Mesendoderm (in vitro differentiated cells): ENCODE data around the gene RABL6.

Experiments
- DNase-seq: peaks from one replicate; pipeline ENCODE4 v3.0.0; 2013
- H2AK5ac ChIP-seq: 2 replicates; pipeline ENCODE4 v1.6.1; 2013; ENCODE audit warnings: low read length, inconsistent platforms
- H2BK120ac ChIP-seq: 2 replicates; pipeline ENCODE4 v1.6.1; 2013; ENCODE audit warnings: low read depth, mild to moderate bottlenecking, low read length, moderate library complexity, mixed read lengths
- H2BK15ac ChIP-seq: replicated peaks from 2 replicates; pipeline ENCODE4 v1.6.1; 2013; ENCODE audit warnings: low read depth, mild to moderate bottlenecking, moderate library complexity
- H2BK5ac ChIP-seq: 2 replicates; pipeline ENCODE4 v1.6.1; 2013; ENCODE audit warnings: low read length, inconsistent platforms
- H3K18ac ChIP-seq: 2 replicates; pipeline ENCODE4 v1.6.1; 2013; ENCODE audit warnings: mild to moderate bottlenecking, low read length, mixed read lengths
- H3K23ac ChIP-seq: one replicate; pipeline ENCODE4 v1.6.1; 2013; ENCODE audit warnings: low read length
- H3K27ac ChIP-seq: 2 replicates; pipeline ENCODE4 v1.5.1; 2013; ENCODE audit warnings: low read depth, mild to moderate bottlenecking, inconsistent platforms, low read length, moderate library complexity
- H3K27me3 ChIP-seq: 2 replicates; pipeline ENCODE4 v1.6.1; 2013; ENCODE audit warnings: low read length, control low read depth, mild to moderate bottlenecking, inconsistent platforms; ENCODE audit not compliant: insufficient read depth, poor library complexity
- H3K36me3 ChIP-seq: 2 replicates; pipeline ENCODE4 v1.6.1; 2013; ENCODE audit warnings: low read length, inconsistent platforms; ENCODE audit not compliant: control insufficient read depth, insufficient read depth
- H3K4ac ChIP-seq: one replicate; pipeline ENCODE4 v1.6.1; 2013; ENCODE audit warnings: low read depth, mild to moderate bottlenecking, low read length, moderate library complexity
- H3K4me1 ChIP-seq: 2 replicates; pipeline ENCODE4 v1.6.1; 2013; ENCODE audit warnings: low read depth, low read length, inconsistent platforms; ENCODE audit not compliant: control insufficient read depth
- H3K4me2 ChIP-seq: 2 replicates; pipeline ENCODE4 v1.6.1; 2013; ENCODE audit warnings: low read length
- H3K4me3 ChIP-seq: 2 replicates; pipeline ENCODE4 v1.5.1; 2013; ENCODE audit warnings: mild to moderate bottlenecking, low read length
- H3K56ac ChIP-seq: one replicate; pipeline ENCODE4 v1.6.1; 2013; ENCODE audit warnings: low read length
- H3K79me1 ChIP-seq: 2 replicates; pipeline ENCODE4 v1.6.1; 2013; ENCODE audit warnings: low read length, inconsistent platforms
- H3K79me2 ChIP-seq: 2 replicates; pipeline ENCODE4 v1.6.1; 2013; ENCODE audit warnings: mild to moderate bottlenecking, low read length; ENCODE audit not compliant: control insufficient read depth, insufficient read depth
- H3K9ac ChIP-seq: 2 replicates; pipeline ENCODE4 v1.6.1; 2013; ENCODE audit warnings: low read length, inconsistent platforms
- H4K5ac ChIP-seq: one replicate; pipeline ENCODE4 v1.6.1; 2013; ENCODE audit warnings: low read length
- H4K8ac ChIP-seq: one replicate; pipeline ENCODE4 v1.6.1; 2013; ENCODE audit warnings: low read depth, mild to moderate bottlenecking, control low read depth, low read length, moderate library complexity
- WGBS: extraction: QIAGEN DNeasy Blood & Tissue Kit; methylation state at CpG from one replicate; pipeline ENCODE4 v1.1.7; 2013; ENCODE audit warnings: low lambda C conversion rate, missing lambda C conversion rate; ENCODE audit not compliant: insufficient coverage; ENCODE audit errors: extremely low coverage; 5-methylcytosine and 5-hydroxymethylcytosine counted together

The RABL6 gene

DNA sequence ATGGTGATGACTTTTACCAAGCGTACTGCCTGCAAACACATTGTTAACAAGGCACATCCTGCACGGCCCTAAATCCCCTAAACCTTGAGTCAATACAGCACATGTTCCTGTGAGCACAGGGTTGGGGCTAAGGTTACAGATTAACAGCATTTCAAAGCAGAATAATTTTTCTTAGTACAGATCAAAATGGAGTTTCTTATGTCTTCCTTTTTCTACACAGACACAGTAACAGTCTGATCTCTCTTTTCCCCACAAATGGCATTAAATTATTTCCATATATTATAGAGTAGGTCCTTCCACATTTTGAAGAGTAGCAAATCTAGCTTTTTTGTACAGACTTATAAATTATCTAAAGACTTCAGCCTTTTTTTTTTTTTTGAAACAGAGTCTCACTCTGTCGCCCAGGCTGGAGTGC lies 18.2 kb upstream of the RABL6 start:
- H3K4me3 ChIP-seq: no peak overlapping the region
- no peaks in the 10 kb centered on the region for H3K79me2 ChIP-seq
- H2BK120ac ChIP-seq: no peak overlapping the region
- no peak overlapping the region for H2BK5ac ChIP-seq
- no peak overlapping the region for H4K5ac ChIP-seq
- H2BK15ac ChIP-seq: no peak overlapping the region
- peaks cover 2% of the 10 kb centered on the region for H3K79me1 ChIP-seq
- no peak overlapping the region for H3K4ac ChIP-seq
- H4K8ac ChIP-seq: no peak overlapping the region
- H3K27ac ChIP-seq: peak overlapping the region; percentile 8
- no peak overlapping the region for H2AK5ac ChIP-seq
- no peak overlapping the region for H3K9ac ChIP-seq
- no peaks in the 10 kb centered on the region for H3K4me1 ChIP-seq
- WGBS: no CpG with 5 or more reads among the region's 3 CpGs
- H3K27me3 ChIP-seq: no peaks in the 10 kb centered on the region
- no peak overlapping the region for H3K18ac ChIP-seq
- no peaks in the 10 kb centered on the region for H3K36me3 ChIP-seq
- DNase-seq: no peak
- peak overlapping the region; percentile 42 for H3K56ac ChIP-seq
- no peak overlapping the region for H3K4me2 ChIP-seq
- H3K23ac ChIP-seq: no peak overlapping the region

DNA sequence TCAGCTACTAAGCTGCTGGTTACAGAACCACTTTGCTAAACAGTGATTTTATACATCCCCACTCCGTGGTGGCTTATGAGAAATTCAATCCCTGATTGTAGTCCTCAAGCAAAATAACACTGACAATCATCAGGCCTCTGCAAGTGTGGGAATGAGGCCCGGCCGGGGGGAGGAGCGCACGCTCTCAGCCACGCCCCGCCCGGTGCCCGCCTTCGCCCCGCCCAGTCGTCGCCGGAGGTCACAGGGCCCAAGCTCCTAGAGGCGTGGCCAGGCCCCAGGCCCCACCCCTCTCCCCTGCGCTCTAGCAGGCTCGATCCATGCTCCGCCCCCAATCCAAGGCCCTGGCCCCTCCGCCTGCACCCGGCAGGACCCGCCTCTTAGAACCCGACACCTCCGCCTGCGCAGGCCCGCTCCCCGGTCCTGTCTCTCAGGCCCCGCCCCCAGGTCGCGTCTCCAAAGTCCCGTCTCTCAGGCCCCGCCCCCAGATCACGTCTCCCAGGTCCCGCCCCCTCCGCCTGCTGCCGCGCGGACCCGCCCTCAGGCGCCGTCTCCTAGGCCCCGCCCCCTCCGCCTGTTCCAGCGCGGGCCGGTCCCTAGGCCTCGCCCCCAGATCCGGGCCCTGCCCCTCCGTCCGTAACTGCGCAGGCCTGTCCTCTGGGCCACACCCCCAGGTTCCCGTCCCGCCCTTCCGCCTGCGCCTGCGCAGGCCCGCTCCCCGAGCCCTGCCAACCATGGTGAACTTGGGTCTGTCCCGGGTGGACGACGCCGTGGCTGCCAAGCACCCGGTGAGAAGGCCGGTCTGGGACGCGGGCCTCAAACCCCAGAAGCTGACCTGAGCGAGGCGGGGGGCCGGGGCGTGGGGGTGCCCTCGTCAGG lies 16.9 kb upstream of the RABL6 start, which contains the start of gene TMEM141:
TMEM141 (plus strand) TSS at position 705 of the 876 bp plus-strand sequence; CDS start at position 732, 27 bp downstream.
- peak within 1 kb of the TSS; percentile 47 for H3K4me2 ChIP-seq
- H3K4ac ChIP-seq: peak within 1 kb of the TSS; percentile 39
- no peak within 1 kb of the TSS for H4K8ac ChIP-seq
- no peaks in the 10 kb centered on the region for H3K79me2 ChIP-seq
- peak within 1 kb of the TSS; percentile 57 for H3K4me3 ChIP-seq
- peak within 1 kb of the TSS; percentile 77 for H3K9ac ChIP-seq
- H2AK5ac ChIP-seq: no peak within 1 kb of the TSS
- no peak within 1 kb of the TSS for H2BK5ac ChIP-seq
- H4K5ac ChIP-seq: no peak within 1 kb of the TSS
- H3K56ac ChIP-seq: peak within 1 kb of the TSS; percentile 88
- peak within 1 kb of the TSS; percentile 18 for H3K27ac ChIP-seq
- WGBS: no CpG with 5 or more reads among the region's 70 CpGs
- no peaks in the 10 kb centered on the region for H3K27me3 ChIP-seq
- peaks cover 2% of the 10 kb centered on the region for H3K79me1 ChIP-seq
- no peak within 1 kb of the TSS for H3K23ac ChIP-seq
- peak within 1 kb of the TSS; percentile 13 for H3K18ac ChIP-seq
- H2BK120ac ChIP-seq: no peak within 1 kb of the TSS
- H2BK15ac ChIP-seq: no peak within 1 kb of the TSS
- H3K36me3 ChIP-seq: no peaks in the 10 kb centered on the region
- no peaks in the 10 kb centered on the region for H3K4me1 ChIP-seq
- peak; percentile 99 for DNase-seq

- H3K18ac ChIP-seq: peak overlapping the region; percentile 13
- peak overlapping the region; percentile 18 for H3K27ac ChIP-seq
- H3K23ac ChIP-seq: no peak overlapping the region
- no peak overlapping the region for H2AK5ac ChIP-seq
- H3K4me2 ChIP-seq: peak overlapping the region; percentile 47
- peaks cover 2% of the 10 kb centered on the region for H3K79me1 ChIP-seq
- H3K4ac ChIP-seq: peak overlapping the region; percentile 39
- peak overlapping the region; percentile 88 for H3K56ac ChIP-seq
- DNase-seq: peak; percentile 86
- H3K79me2 ChIP-seq: no peaks in the 10 kb centered on the region
- no peaks in the 10 kb centered on the region for H3K36me3 ChIP-seq
- H3K4me1 ChIP-seq: peaks cover 4% of the 10 kb centered on the region
- no CpG with 5 or more reads among the region's 29 CpGs for WGBS
- H3K9ac ChIP-seq: peak overlapping the region; percentile 77
- no peak overlapping the region for H4K8ac ChIP-seq
- H2BK15ac ChIP-seq: no peak overlapping the region
- no peaks in the 10 kb centered on the region for H3K27me3 ChIP-seq
- H2BK5ac ChIP-seq: no peak overlapping the region
- no peak overlapping the region for H2BK120ac ChIP-seq
- no peak overlapping the region for H4K5ac ChIP-seq
- peak overlapping the region; percentile 57 for H3K4me3 ChIP-seq
These were observed 16.1 kb upstream of the RABL6 start for GRCh38 chr9:136791516-136792276.

DNA sequence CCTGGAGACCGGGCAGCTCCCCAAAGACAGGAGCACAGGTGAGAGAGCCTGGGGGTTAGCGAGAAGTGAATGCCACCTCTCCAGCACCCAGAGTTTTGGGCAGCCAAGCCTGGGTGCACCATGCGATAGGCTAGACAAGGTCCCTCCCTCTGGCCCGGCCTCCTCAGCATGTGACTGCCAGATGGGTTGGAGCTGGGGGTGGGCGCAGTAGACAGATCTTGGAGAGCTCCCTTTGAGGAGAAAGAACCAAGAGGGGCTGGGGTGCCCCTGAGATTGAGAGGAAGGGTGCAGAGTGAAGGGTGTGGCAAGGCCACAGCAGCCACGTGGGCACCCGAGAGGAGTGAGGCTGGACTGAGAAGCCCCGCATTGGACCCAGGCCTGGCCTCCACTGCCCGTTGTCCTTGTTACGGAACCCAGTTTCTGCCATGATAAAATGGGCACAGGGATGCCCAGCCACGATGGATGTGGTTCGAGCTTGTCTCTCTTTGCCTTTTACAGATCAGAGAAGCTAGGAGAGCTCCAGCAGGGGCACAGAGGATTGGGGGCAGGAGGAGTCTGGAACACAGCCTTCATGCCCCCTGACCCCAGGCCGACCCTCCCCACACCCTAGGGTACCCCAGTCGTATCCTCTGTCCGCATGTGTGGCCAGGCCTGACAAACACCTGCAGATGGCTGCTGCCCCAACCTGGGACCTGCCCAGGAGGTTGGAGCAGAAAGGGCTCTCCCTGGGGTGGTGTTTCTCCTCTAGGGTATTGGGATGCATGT lies 15.2 kb upstream of the RABL6 start:
- Histone ChIP-seq H3K36me3 (no peaks in the 10 kb centered on the region), H2BK5ac (no peak overlapping the region), H3K79me1 (peaks cover 2% of the 10 kb centered on the region), H4K8ac (no peak overlapping the region), H3K4me2 (no peak overlapping the region), H3K27me3 (no peaks in the 10 kb centered on the region), H3K27ac (no peak overlapping the region), H3K4ac (no peak overlapping the region), H3K56ac (peak overlapping the region; percentile 25), H3K79me2 (no peaks in the 10 kb centered on the region), H3K23ac (no peak overlapping the region), H3K4me1 (peaks cover 6% of the 10 kb centered on the region), H3K4me3 (no peak overlapping the region), H2AK5ac (no peak overlapping the region), H4K5ac (no peak overlapping the region), H2BK15ac (no peak overlapping the region), H2BK120ac (no peak overlapping the region), H3K18ac (no peak overlapping the region), H3K9ac (no peak overlapping the region)
- no peak for DNase-seq
- WGBS: no CpG with 5 or more reads among the region's 15 CpGs

GRCh38 chr9:136793086-136793946 lies 14.4 kb upstream of the RABL6 start:
- no peaks in the 10 kb centered on the region for H3K79me2 ChIP-seq
- H2BK5ac ChIP-seq: no peak overlapping the region
- no peaks in the 10 kb centered on the region for H3K27me3 ChIP-seq
- no peak overlapping the region for H3K4me2 ChIP-seq
- no peak for DNase-seq
- H3K23ac ChIP-seq: no peak overlapping the region
- no peak overlapping the region for H3K27ac ChIP-seq
- no peak overlapping the region for H3K9ac ChIP-seq
- WGBS: no CpG with 5 or more reads among the region's 17 CpGs
- H4K5ac ChIP-seq: no peak overlapping the region
- H3K56ac ChIP-seq: no peak overlapping the region
- H2AK5ac ChIP-seq: no peak overlapping the region
- H4K8ac ChIP-seq: no peak overlapping the region
- H3K4ac ChIP-seq: no peak overlapping the region
- peaks cover 6% of the 10 kb centered on the region for H3K4me1 ChIP-seq
- H3K4me3 ChIP-seq: no peak overlapping the region
- no peak overlapping the region for H2BK15ac ChIP-seq
- peaks cover 2% of the 10 kb centered on the region for H3K79me1 ChIP-seq
- H3K36me3 ChIP-seq: no peaks in the 10 kb centered on the region
- H3K18ac ChIP-seq: no peak overlapping the region
- H2BK120ac ChIP-seq: no peak overlapping the region
